ENCODE data around the gene SYNRG. TPM values are rescaled to one million over a fixed set of nuclear protein-coding genes. Genes with fewer than 3 reads are reported as not detected.

The SYNRG gene
- polyA plus RNA-seq, 5 donors, result 31.0 to 40.7 (median 38.0) TPM

GRCh38 chr17:37502009-37502936 is 106.9 kb downstream of the SYNRG start:
- DNase-seq, result no peak

GRCh38 chr17:37500378-37500777 is 108.8 kb downstream of the SYNRG start:
- no peak for DNase-seq

GRCh38 chr17:37494971-37495370 is 114.2 kb downstream of the SYNRG start:
- no peak for DNase-seq

- DNase-seq, result no peak
These were observed 114.8 kb downstream of the SYNRG start for GRCh38 chr17:37494401-37494831.

- no peak for DNase-seq
These were observed 115.8 kb downstream of the SYNRG start for GRCh38 chr17:37493249-37494027.

GRCh38 chr17:37492167-37492566 is 117.1 kb downstream of the SYNRG start:
- no peak for DNase-seq

GRCh38 chr17:37490638-37491614 is 118.3 kb downstream of the SYNRG start:
- DNase-seq, result peak; percentile 11 to 17

GRCh38 chr17:37490022-37490587 is 119.1 kb downstream of the SYNRG start:
- DNase-seq, result peak; percentile 42

- DNase-seq, result peak; percentile 81 to 82
These were observed 119.8 kb downstream of the SYNRG start, which contains the start of gene DUSP14 for GRCh38 chr17:37489197-37490001. TSS of gene DUSP14 (plus strand) at chr17:37489891. CDS start at chr17:37512273, 22,382 bp downstream.

- DNase-seq, result peak; percentile 42 to 52
These were observed 120.5 kb downstream of the SYNRG start for GRCh38 chr17:37488607-37489196.

- DNase-seq, result peak; percentile 47 to 67
These were observed 121.1 kb downstream of the SYNRG start for GRCh38 chr17:37488009-37488604.

GRCh38 chr17:37485938-37486570 is 123.2 kb downstream of the SYNRG start:
- no peak for DNase-seq

GRCh38 chr17:37483311-37484039 is 125.7 kb downstream of the SYNRG start:
- DNase-seq, result peak; percentile 49 to 66

- DNase-seq, result no peak
These were observed 128.1 kb downstream of the SYNRG start for GRCh38 chr17:37481001-37481665.

GRCh38 chr17:37480427-37480826 is 128.8 kb downstream of the SYNRG start:
- no peak for DNase-seq

GRCh38 chr17:37479025-37479424 is 130.2 kb downstream of the SYNRG start:
- DNase-seq, result no peak

GRCh38 chr17:37478187-37478586 is 131.0 kb downstream of the SYNRG start:
- no peak for DNase-seq

Data from right lung (tissue), 5 donors.